Neural cell (in vitro differentiated cells): Measurements from ENCODE around the gene ZNF483. TPM values are rescaled to one million over a fixed set of nuclear protein-coding genes. Genes with fewer than 3 reads are reported as not detected.

Source experiments
- H2AFZ ChIP-seq: fragments of 200-600, 300-800 bp; sonication (generic), shearing (Covaris generic); 2 replicates; pipeline ENCODE4 v1.6.0; 2014; ENCODE audit warnings: low read depth, mild to moderate bottlenecking, antibody characterized with exemption, low read length, moderate library complexity
- H3F3A ChIP-seq: fragments of 200-600 bp; shearing (Covaris generic); 2 replicates; pipeline ENCODE4 v1.6.1; 2016; ENCODE audit warnings: mild to moderate bottlenecking, moderate library complexity, mixed read lengths, antibody characterized with exemption, low read length; ENCODE audit not compliant: insufficient read depth, poor library complexity, severe bottlenecking
- H3K27ac ChIP-seq: fragments of 200-600, 300-800 bp; sonication (generic), shearing (Covaris generic); 2 replicates; pipeline ENCODE4 v1.5.1; 2014; ENCODE audit warnings: mild to moderate bottlenecking, low read length, moderate library complexity
- H3K27me3 ChIP-seq: fragments of 300-800, 200-600 bp; sonication (generic), shearing (Covaris generic); 2 replicates; pipeline ENCODE4 v1.6.0; 2014; ENCODE audit warnings: mild to moderate bottlenecking, low read depth, low read length, moderate library complexity; ENCODE audit not compliant: insufficient read depth
- H3K36me3 ChIP-seq: fragments of 300-800, 200-600 bp; sonication (generic), shearing (Covaris generic); 2 replicates; pipeline ENCODE4 v1.5.1; 2014; ENCODE audit warnings: mild to moderate bottlenecking, antibody characterized with exemption, low read length, moderate library complexity; ENCODE audit not compliant: insufficient read depth
- H3K4me2 ChIP-seq: fragments of 300-800, 200-600 bp; sonication (generic), shearing (Covaris generic); 2 replicates; pipeline ENCODE4 v1.6.0; 2014; ENCODE audit warnings: mild to moderate bottlenecking, low read length
- H3K4me3 ChIP-seq: fragments of 300-800, 200-600 bp; sonication (generic), shearing (Covaris generic); 2 replicates; pipeline ENCODE4 v1.5.1; 2014; ENCODE audit warnings: mild to moderate bottlenecking, low read length, moderate library complexity
- H3K79me2 ChIP-seq: fragments of 200-600 bp; shearing (Covaris generic); replicated peaks from 2 replicates; pipeline ENCODE4 v1.6.0; 2014; ENCODE audit warnings: mild to moderate bottlenecking, low read length, moderate library complexity; ENCODE audit not compliant: insufficient read depth
- H3K9ac ChIP-seq: fragments of 300-800, 200-600 bp; sonication (generic), shearing (Covaris generic); 2 replicates; pipeline ENCODE4 v1.6.1; 2016; ENCODE audit warnings: mild to moderate bottlenecking, low read length, mixed read lengths
- H3K9me2 ChIP-seq: fragments of 200-600 bp; shearing (Covaris generic); 2 replicates; pipeline ENCODE4 v1.6.1; 2016; ENCODE audit warnings: mild to moderate bottlenecking, low read length, mixed read lengths; ENCODE audit not compliant: insufficient read depth
- H3K9me3 ChIP-seq: fragments of 200-600, 300-800 bp; sonication (generic), shearing (Covaris generic); 2 replicates; pipeline ENCODE4 v1.6.1; 2016; ENCODE audit warnings: mild to moderate bottlenecking, mixed run types, low read length, moderate library complexity, mixed read lengths
- H4K20me1 ChIP-seq: fragments of 200-600 bp; shearing (Covaris generic); 2 replicates; pipeline ENCODE4 v1.6.1; 2016; ENCODE audit warnings: mild to moderate bottlenecking, mixed run types; ENCODE audit not compliant: insufficient read depth
- CTCF ChIP-seq: fragments of 450-650 bp; IDR thresholded peaks from 2 replicates; pipeline ENCODE4 v1.5.1; 2014; ENCODE audit warnings: antibody characterized with exemption, mild to moderate bottlenecking, moderate library complexity; ENCODE audit not compliant: poor library complexity, severe bottlenecking
- EP300 ChIP-seq: fragments of 450-650 bp; conservative IDR thresholded peaks from 2 replicates; pipeline ENCODE4 v1.6.1; 2014; ENCODE audit warnings: antibody characterized with exemption, mild to moderate bottlenecking, moderate library complexity; ENCODE audit not compliant: poor library complexity, severe bottlenecking
- EZH2 ChIP-seq: fragments of 200-600, 300-800 bp; shearing (Covaris generic), sonication (generic); IDR thresholded peaks from 2 replicates; pipeline ENCODE4 v1.6.1; 2014; ENCODE audit warnings: antibody characterized with exemption, low read length, borderline replicate concordance, mild to moderate bottlenecking; ENCODE audit not compliant: insufficient read depth, poor library complexity, severe bottlenecking
- MXI1 ChIP-seq: fragments of 450-650 bp; conservative IDR thresholded peaks from 2 replicates; pipeline ENCODE4 v1.6.1; 2014; ENCODE audit warnings: antibody characterized with exemption, mild to moderate bottlenecking; ENCODE audit not compliant: poor library complexity, severe bottlenecking
- POLR2AphosphoS5 ChIP-seq: IDR thresholded peaks from 2 replicates; pipeline ENCODE4 v1.6.1; 2012
- RAD21 ChIP-seq: fragments of 450-650 bp; conservative IDR thresholded peaks from 2 replicates; pipeline ENCODE4 v1.6.1; 2014; ENCODE audit warnings: antibody characterized with exemption, mild to moderate bottlenecking, moderate library complexity
- REST ChIP-seq: IDR thresholded peaks from 2 replicates; pipeline ENCODE4 v1.6.1; 2012; ENCODE audit warnings: borderline replicate concordance
- SMC3 ChIP-seq: fragments of 450-650 bp; conservative IDR thresholded peaks from 2 replicates; pipeline ENCODE4 v1.6.1; 2014; ENCODE audit warnings: antibody characterized with exemption, mild to moderate bottlenecking, moderate library complexity; ENCODE audit not compliant: poor library complexity
- TAF1 ChIP-seq: IDR thresholded peaks from 2 replicates; pipeline ENCODE4 v1.6.1; 2012; ENCODE audit warnings: low read depth
- polyA plus RNA-seq: library from polyadenylated mRNA; depleted of rRNA; stranded (reverse); fragments of >200 nt; gene quantifications from 2 replicates; pipeline ENCODE4 v1.2.3, GENCODE V29; 2014

Gene ZNF483
- polyA plus RNA-seq, 1 donor from 2014 or later, result 2.9 TPM

GRCh38 chr9:111572950-111573604, 48.1 kb downstream of the ZNF483 start:
- Histone ChIP-seq H3K9me2 (no peaks in the 10 kb centered on the region), H3K9me3 (no peaks in the 10 kb centered on the region), H3K36me3 (no peaks in the 10 kb centered on the region), H3K4me3 (no peak overlapping the region), H3K79me2 (no peaks in the 10 kb centered on the region), H3K27me3 (no peaks in the 10 kb centered on the region), H3K27ac (no peak overlapping the region), H3K4me2 (no peak overlapping the region), H4K20me1 (no peaks in the 10 kb centered on the region), H3F3A (no peaks in the 10 kb centered on the region), H3K9ac (no peak overlapping the region), H2AFZ (no peak overlapping the region)
- TF ChIP-seq RAD21, result no peak
- no peak for TF ChIP-seq SMC3

GRCh38 chr9:111582888-111583287, 57.9 kb downstream of the ZNF483 start:
- Histone ChIP-seq H3K27me3 (no peaks in the 10 kb centered on the region), H3K4me2 (no peak overlapping the region), H3K9me2 (no peaks in the 10 kb centered on the region), H4K20me1 (no peaks in the 10 kb centered on the region), H3K36me3 (no peaks in the 10 kb centered on the region), H3F3A (no peaks in the 10 kb centered on the region), H3K79me2 (no peaks in the 10 kb centered on the region), H3K9ac (no peak overlapping the region), H3K27ac (no peak overlapping the region), H3K9me3 (no peaks in the 10 kb centered on the region), H2AFZ (no peak overlapping the region), H3K4me3 (no peak overlapping the region)
- TF ChIP-seq REST (no peak), POLR2AphosphoS5 (no peak), SMC3 (no peak), MXI1 (no peak), TAF1 (no peak), EZH2 (no peak), CTCF (no peak), RAD21 (no peak), EP300 (no peak)
